Dermis microvascular lymphatic vessel endothelial cell (primary cell): Measurements from ENCODE around the gene PPP6R3. TPM values are rescaled to one million over a fixed set of nuclear protein-coding genes. Genes with fewer than 3 reads are reported as not detected.
"Not testable (repeated sequence)": the region's sequence is repeated elsewhere in the genome, so short reads cannot be mapped to it uniquely, and the experiment has no call there.

Source experiments
- DNase-seq, 2 donors: peaks; one replicate each; pipeline versions ENCODE4 v3.0.0 to v3.0.0-alpha.2; 2010; ENCODE audit warnings: low read depth in 2 of 2
- total RNA-seq: library from RNA; depleted of rRNA; stranded (reverse); fragments of >200 nt; gene quantifications from 2 replicates; pipeline ENCODE4 v1.2.1, GENCODE V29; 2014

The PPP6R3 gene
- total RNA-seq, 1 donor from 2014 or later: 115 TPM

- no peak for DNase-seq
Measured at GRCh38 chr11:68598816-68599653, 138.5 kb downstream of the PPP6R3 start.

GRCh38 chr11:68601147-68601546 is 140.6 kb downstream of the PPP6R3 start:
- DNase-seq: no peak

- DNase-seq: no peak
Measured at GRCh38 chr11:68609761-68610160, 149.2 kb downstream of the PPP6R3 start.

- no peak for DNase-seq
Measured at GRCh38 chr11:68610452-68611116, 150.0 kb downstream of the PPP6R3 start.

- DNase-seq: no peak
Measured at GRCh38 chr11:68615657-68616056, 155.1 kb downstream of the PPP6R3 start.

GRCh38 chr11:68617925-68618809 is 157.6 kb downstream of the PPP6R3 start:
- no peak for DNase-seq

GRCh38 chr11:68621826-68622225 is 161.3 kb downstream of the PPP6R3 start:
- DNase-seq: no peak

GRCh38 chr11:68623706-68624105 is 163.2 kb downstream of the PPP6R3 start:
- not testable (repeated sequence) for DNase-seq

- not testable (repeated sequence) for DNase-seq
Measured at GRCh38 chr11:68625069-68625468, 164.5 kb downstream of the PPP6R3 start.

GRCh38 chr11:68626236-68626635 is 165.7 kb downstream of the PPP6R3 start:
- DNase-seq: not testable (repeated sequence)

- not testable (repeated sequence) for DNase-seq
Measured at GRCh38 chr11:68628837-68629236, 168.3 kb downstream of the PPP6R3 start.

GRCh38 chr11:68632375-68632774 is 171.8 kb downstream of the PPP6R3 start:
- DNase-seq: not testable (repeated sequence)

- DNase-seq: peak; percentile 68 to 73
Measured at GRCh38 chr11:68632802-68633201, 172.2 kb downstream of the PPP6R3 start.

GRCh38 chr11:68634606-68635005 is 174.1 kb downstream of the PPP6R3 start:
- not testable (repeated sequence) for DNase-seq

GRCh38 chr11:68635172-68635571 is 174.6 kb downstream of the PPP6R3 start:
- not testable (repeated sequence) for DNase-seq

GRCh38 chr11:68635883-68636282 is 175.3 kb downstream of the PPP6R3 start:
- DNase-seq: not testable (repeated sequence)

- DNase-seq: not testable (repeated sequence)
Measured at GRCh38 chr11:68639322-68639721, 178.8 kb downstream of the PPP6R3 start.

- no peak for DNase-seq
Measured at GRCh38 chr11:68641880-68642279, 181.3 kb downstream of the PPP6R3 start.

GRCh38 chr11:68643585-68643984 is 183.0 kb downstream of the PPP6R3 start:
- peak in 1 of 2 donors; percentile 50 for DNase-seq

- DNase-seq: no peak
Measured at GRCh38 chr11:68646832-68647231, 186.3 kb downstream of the PPP6R3 start.

GRCh38 chr11:68649851-68650555 is 189.5 kb downstream of the PPP6R3 start:
- DNase-seq: no peak
